WTC11 (cell line): ENCODE measurements around the gene SLC30A2. TPM values are rescaled to one million over a fixed set of nuclear protein-coding genes. Genes with fewer than 3 reads are reported as not detected.

Experiments used
- CBFB ChIP-seq: sonication (generic); formaldehyde crosslinking; IDR thresholded peaks from 2 replicates; pipeline ENCODE4 v1.8.1; 2022; ENCODE audit warnings: mild to moderate bottlenecking, low read depth, missing genetic modification reagents
- E2F1 ChIP-seq: sonication (generic); formaldehyde crosslinking; IDR thresholded peaks from 2 replicates; pipeline ENCODE4 v1.8.0; 2022; ENCODE audit warnings: mild to moderate bottlenecking, missing genetic modification reagents
- EMX1 ChIP-seq: fragments of 250-450 bp; sonication (Bioruptor Pico); IDR thresholded peaks from 2 replicates; pipeline ENCODE4 v1.8.0; 2021; ENCODE audit warnings: mild to moderate bottlenecking
- ERG ChIP-seq: fragments of 250-450 bp; sonication (Bioruptor Pico); IDR thresholded peaks from 2 replicates; pipeline ENCODE4 v1.8.0; 2021; ENCODE audit warnings: mild to moderate bottlenecking
- FOXJ3 ChIP-seq: sonication (generic); formaldehyde crosslinking; IDR thresholded peaks from 2 replicates; pipeline ENCODE4 v1.9.0; 2021; ENCODE audit warnings: missing genetic modification reagents, mild to moderate bottlenecking, borderline replicate concordance
- FOXP1 ChIP-seq: sonication (generic); formaldehyde crosslinking; IDR thresholded peaks from 2 replicates; pipeline ENCODE4 v1.8.0; 2022; ENCODE audit warnings: missing genetic modification reagents, mild to moderate bottlenecking, moderate library complexity, borderline replicate concordance
- GRHL2 ChIP-seq: fragments of 250-450 bp; sonication (Bioruptor Pico); IDR thresholded peaks from 2 replicates; pipeline ENCODE4 v1.8.0; 2022; ENCODE audit warnings: mild to moderate bottlenecking, moderate library complexity; ENCODE audit not compliant: insufficient replicate concordance, severe bottlenecking
- IRF2 ChIP-seq: sonication (generic); formaldehyde crosslinking; IDR thresholded peaks from 2 replicates; pipeline ENCODE4 v1.8.0; 2022; ENCODE audit warnings: low read depth, missing genetic modification reagents, borderline replicate concordance
- MXD4 ChIP-seq: fragments of 250-450 bp; sonication (Bioruptor Pico); IDR thresholded peaks from 2 replicates; pipeline ENCODE4 v1.8.0; 2021; ENCODE audit warnings: mild to moderate bottlenecking, moderate library complexity, borderline replicate concordance
- MYBL2 ChIP-seq: sonication (generic); formaldehyde crosslinking; IDR thresholded peaks from 2 replicates; pipeline ENCODE4 v1.8.1; 2023; ENCODE audit warnings: mild to moderate bottlenecking, moderate library complexity, missing genetic modification reagents
- NFE2L1 ChIP-seq: sonication (generic); formaldehyde crosslinking; IDR thresholded peaks from 2 replicates; pipeline ENCODE4 v1.8.1; 2023; ENCODE audit warnings: missing genetic modification reagents
- NR1H2 ChIP-seq: sonication (generic); formaldehyde crosslinking; IDR thresholded peaks from 2 replicates; pipeline ENCODE4 v1.9.0; 2021; ENCODE audit warnings: mild to moderate bottlenecking, moderate library complexity, missing genetic modification reagents
- NR2C2 ChIP-seq: sonication (generic); formaldehyde crosslinking; IDR thresholded peaks from 2 replicates; pipeline ENCODE4 v1.8.0; 2022; ENCODE audit warnings: mild to moderate bottlenecking, missing genetic modification reagents
- NR3C1 ChIP-seq: sonication (generic); formaldehyde crosslinking; conservative IDR thresholded peaks from 2 replicates; pipeline ENCODE4 v1.8.1; 2023; ENCODE audit warnings: low read depth, mild to moderate bottlenecking, missing genetic modification reagents
- RELA ChIP-seq: sonication (generic); formaldehyde crosslinking; IDR thresholded peaks from 2 replicates; pipeline ENCODE4 v1.8.1; 2022; ENCODE audit warnings: missing genetic modification reagents, mild to moderate bottlenecking, borderline replicate concordance
- SP1 ChIP-seq: sonication (generic); formaldehyde crosslinking; conservative IDR thresholded peaks from 2 replicates; pipeline ENCODE4 v1.8.1; 2022; ENCODE audit warnings: missing genetic modification reagents
- TCF7 ChIP-seq: sonication (generic); formaldehyde crosslinking; IDR thresholded peaks from 2 replicates; pipeline ENCODE4 v1.8.0; 2022; ENCODE audit warnings: mild to moderate bottlenecking, low read depth, missing genetic modification reagents, moderate library complexity
- TEAD4 ChIP-seq: sonication (generic); formaldehyde crosslinking; IDR thresholded peaks from 2 replicates; pipeline ENCODE4 v1.8.0; 2022; ENCODE audit warnings: mild to moderate bottlenecking, missing genetic modification reagents
- TP53 ChIP-seq: sonication (generic); formaldehyde crosslinking; IDR thresholded peaks from 2 replicates; pipeline ENCODE4 v1.8.1; 2023; ENCODE audit warnings: mild to moderate bottlenecking, missing genetic modification reagents
- ZBTB43 ChIP-seq: sonication (generic); formaldehyde crosslinking; IDR thresholded peaks from 2 replicates; pipeline ENCODE4 v1.8.1; 2023; ENCODE audit warnings: mild to moderate bottlenecking, missing genetic modification reagents
- ZMAT4 ChIP-seq: fragments of 250-450 bp; sonication (Bioruptor Pico); IDR thresholded peaks from 2 replicates; pipeline ENCODE4 v1.9.0; 2021; ENCODE audit warnings: mild to moderate bottlenecking
- ZNF317 ChIP-seq: sonication (generic); formaldehyde crosslinking; IDR thresholded peaks from 2 replicates; pipeline ENCODE4 v1.8.1; 2023; ENCODE audit warnings: low read depth, mild to moderate bottlenecking, moderate library complexity, missing genetic modification reagents, borderline replicate concordance
- total RNA-seq: library from RNA; stranded (reverse); gene quantifications from 3 replicates; pipeline ENCODE4 v1.2.3, GENCODE V29; 2021
- TF ChIP-seq, protein P1 (sequence below): sonication (generic); formaldehyde crosslinking; IDR thresholded peaks from 2 replicates; pipeline ENCODE4 v1.8.1; 2022; ENCODE audit warnings: mild to moderate bottlenecking, missing genetic modification reagents, moderate library complexity, borderline replicate concordance
- TF ChIP-seq, protein P2 (sequence below): fragments of 250-450 bp; sonication (Bioruptor Pico); IDR thresholded peaks from 2 replicates; pipeline ENCODE4 v1.9.0; 2021; ENCODE audit warnings: moderate library complexity, mild to moderate bottlenecking, inconsistent platforms, borderline replicate concordance
- TF ChIP-seq, protein P3 (sequence below): fragments of 200-600 bp; IDR thresholded peaks from 2 replicates; pipeline ENCODE4 v1.8.0; 2022; ENCODE audit warnings: antibody characterized with exemption
- TF ChIP-seq, protein P4 (sequence below): sonication (generic); formaldehyde crosslinking; IDR thresholded peaks from 2 replicates; pipeline ENCODE4 v1.8.0; 2022; ENCODE audit warnings: mild to moderate bottlenecking, missing genetic modification reagents
- TF ChIP-seq, protein P5 (sequence below): sonication (generic); formaldehyde crosslinking; IDR thresholded peaks from 2 replicates; pipeline ENCODE4 v1.8.0; 2022; ENCODE audit warnings: mild to moderate bottlenecking, missing genetic modification reagents

Gene SLC30A2
- total RNA-seq, 1 experiment from 2014 or later, result 0.15 TPM

DNA sequence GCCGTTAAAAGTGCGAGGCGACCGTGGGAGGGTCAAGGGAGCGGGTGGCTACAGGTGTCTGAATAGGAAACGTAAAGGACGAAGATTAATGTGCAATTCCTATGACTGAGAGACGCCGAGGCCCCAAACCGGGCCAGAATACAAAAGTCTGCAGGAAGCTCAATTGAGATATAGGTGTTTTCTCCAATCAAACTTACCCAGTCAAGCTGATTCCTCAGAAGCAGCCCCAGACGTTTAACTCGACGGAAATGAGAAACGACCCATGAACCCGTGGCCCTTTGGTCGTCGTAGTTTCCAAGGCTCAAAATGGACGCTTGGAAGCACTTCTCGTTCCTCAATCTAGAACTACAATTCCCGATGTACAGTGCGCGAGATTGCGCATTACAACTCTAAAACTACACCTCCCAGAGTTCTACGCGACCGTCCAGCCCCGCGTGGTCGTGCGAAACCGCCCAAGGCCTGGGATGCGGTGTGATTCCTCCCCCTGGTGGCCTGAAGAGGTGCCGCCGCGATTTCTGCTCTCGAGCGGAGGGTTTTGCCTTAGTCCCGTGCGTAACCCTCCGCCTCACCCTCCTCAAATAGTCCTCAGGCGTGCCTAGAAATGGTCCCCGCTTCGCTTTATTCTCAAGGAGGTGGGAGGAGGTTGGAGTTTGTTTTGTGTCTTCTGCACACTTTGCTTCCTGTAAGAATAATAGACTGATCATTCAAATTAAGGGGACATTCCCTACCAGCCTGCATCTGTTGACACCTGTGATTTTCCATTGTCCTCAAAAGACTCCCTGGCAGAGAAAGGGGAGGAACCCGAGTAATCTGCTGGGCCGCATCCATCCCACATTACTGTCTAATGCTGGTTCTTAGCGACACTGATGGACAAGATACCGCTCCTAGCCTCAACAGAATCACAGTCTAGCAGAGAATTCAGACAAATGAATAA lies 47.8 kb downstream of the SLC30A2 start, which contains the start of gene PAFAH2 (continued):
- TF ChIP-seq, protein P1, sequence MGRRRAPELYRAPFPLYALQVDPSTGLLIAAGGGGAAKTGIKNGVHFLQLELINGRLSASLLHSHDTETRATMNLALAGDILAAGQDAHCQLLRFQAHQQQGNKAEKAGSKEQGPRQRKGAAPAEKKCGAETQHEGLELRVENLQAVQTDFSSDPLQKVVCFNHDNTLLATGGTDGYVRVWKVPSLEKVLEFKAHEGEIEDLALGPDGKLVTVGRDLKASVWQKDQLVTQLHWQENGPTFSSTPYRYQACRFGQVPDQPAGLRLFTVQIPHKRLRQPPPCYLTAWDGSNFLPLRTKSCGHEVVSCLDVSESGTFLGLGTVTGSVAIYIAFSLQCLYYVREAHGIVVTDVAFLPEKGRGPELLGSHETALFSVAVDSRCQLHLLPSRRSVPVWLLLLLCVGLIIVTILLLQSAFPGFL (CRISPR knock-in tag), result no peak
- TF ChIP-seq FOXP1 (CRISPR knock-in tag) (no peak), NFE2L1 (no peak), TEAD4 (CRISPR knock-in tag) (no peak), ZBTB43 (CRISPR knock-in tag) (no peak), RELA (CRISPR knock-in tag) (no peak), NR2C2 (no peak), ZMAT4 (CRISPR knock-in tag) (no peak), TCF7 (CRISPR knock-in tag) (no peak), CBFB (CRISPR knock-in tag) (no peak), EMX1 (CRISPR knock-in tag) (no peak), MYBL2 (CRISPR knock-in tag) (0 out of 2 replicates have a peak, but pooled peaks have one; percentile 44), SP1 (CRISPR knock-in tag) (peak; percentile 91), E2F1 (no peak), MXD4 (CRISPR knock-in tag) (no peak), NR1H2 (CRISPR knock-in tag) (no peak), TP53 (CRISPR knock-in tag) (no peak), IRF2 (CRISPR knock-in tag) (no peak), ERG (CRISPR knock-in tag) (no peak), NR3C1 (CRISPR knock-in tag) (no peak), FOXJ3 (no peak), ZNF317 (CRISPR knock-in tag) (no peak), GRHL2 (CRISPR knock-in tag) (no peak)
- TF ChIP-seq, protein P2, sequence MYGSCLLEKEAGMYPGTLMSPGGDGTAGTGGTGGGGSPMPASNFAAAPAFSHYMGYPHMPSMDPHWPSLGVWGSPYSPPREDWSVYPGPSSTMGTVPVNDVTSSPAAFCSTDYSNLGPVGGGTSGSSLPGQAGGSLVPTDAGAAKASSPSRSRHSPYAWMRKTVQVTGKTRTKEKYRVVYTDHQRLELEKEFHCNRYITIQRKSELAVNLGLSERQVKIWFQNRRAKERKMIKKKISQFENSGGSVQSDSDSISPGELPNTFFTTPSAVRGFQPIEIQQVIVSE (CRISPR knock-in tag), result no peak
- TF ChIP-seq, protein P3, sequence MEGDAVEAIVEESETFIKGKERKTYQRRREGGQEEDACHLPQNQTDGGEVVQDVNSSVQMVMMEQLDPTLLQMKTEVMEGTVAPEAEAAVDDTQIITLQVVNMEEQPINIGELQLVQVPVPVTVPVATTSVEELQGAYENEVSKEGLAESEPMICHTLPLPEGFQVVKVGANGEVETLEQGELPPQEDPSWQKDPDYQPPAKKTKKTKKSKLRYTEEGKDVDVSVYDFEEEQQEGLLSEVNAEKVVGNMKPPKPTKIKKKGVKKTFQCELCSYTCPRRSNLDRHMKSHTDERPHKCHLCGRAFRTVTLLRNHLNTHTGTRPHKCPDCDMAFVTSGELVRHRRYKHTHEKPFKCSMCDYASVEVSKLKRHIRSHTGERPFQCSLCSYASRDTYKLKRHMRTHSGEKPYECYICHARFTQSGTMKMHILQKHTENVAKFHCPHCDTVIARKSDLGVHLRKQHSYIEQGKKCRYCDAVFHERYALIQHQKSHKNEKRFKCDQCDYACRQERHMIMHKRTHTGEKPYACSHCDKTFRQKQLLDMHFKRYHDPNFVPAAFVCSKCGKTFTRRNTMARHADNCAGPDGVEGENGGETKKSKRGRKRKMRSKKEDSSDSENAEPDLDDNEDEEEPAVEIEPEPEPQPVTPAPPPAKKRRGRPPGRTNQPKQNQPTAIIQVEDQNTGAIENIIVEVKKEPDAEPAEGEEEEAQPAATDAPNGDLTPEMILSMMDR, result peak; percentile 83
- TF ChIP-seq, protein P4, sequence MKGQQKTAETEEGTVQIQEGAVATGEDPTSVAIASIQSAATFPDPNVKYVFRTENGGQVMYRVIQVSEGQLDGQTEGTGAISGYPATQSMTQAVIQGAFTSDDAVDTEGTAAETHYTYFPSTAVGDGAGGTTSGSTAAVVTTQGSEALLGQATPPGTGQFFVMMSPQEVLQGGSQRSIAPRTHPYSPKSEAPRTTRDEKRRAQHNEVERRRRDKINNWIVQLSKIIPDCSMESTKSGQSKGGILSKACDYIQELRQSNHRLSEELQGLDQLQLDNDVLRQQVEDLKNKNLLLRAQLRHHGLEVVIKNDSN (CRISPR knock-in tag), result peak; percentile 89
- TF ChIP-seq, protein P5, sequence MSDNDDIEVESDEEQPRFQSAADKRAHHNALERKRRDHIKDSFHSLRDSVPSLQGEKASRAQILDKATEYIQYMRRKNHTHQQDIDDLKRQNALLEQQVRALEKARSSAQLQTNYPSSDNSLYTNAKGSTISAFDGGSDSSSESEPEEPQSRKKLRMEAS (CRISPR knock-in tag), result peak; percentile 93
